Measurements from ENCODE around the gene CLEC9A. TPM values are rescaled to one million over a fixed set of nuclear protein-coding genes. Genes with fewer than 3 reads are reported as not detected.

The CLEC9A gene
- total RNA-seq, 1 donor from 2014 or later, result not detected

DNA sequence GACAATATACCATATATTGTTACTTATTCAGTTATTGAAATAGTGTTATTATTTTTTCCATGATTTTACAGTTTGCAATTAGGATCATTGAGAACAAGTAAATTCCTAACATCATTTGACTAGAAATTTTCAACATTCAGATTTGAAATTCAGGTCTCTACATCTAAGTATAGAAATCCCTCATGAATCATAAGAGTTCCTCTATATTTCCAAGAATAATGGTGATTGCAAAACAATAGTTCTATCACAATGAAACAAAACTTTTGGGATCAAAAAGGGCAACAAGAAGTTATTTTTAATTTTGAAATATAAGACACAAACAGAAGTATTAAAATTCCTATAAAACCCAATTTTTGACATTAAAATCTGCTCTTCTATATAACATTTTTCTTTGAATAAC, 57.5 kb downstream of the CLEC9A start:
- TF ChIP-seq, protein P1, sequence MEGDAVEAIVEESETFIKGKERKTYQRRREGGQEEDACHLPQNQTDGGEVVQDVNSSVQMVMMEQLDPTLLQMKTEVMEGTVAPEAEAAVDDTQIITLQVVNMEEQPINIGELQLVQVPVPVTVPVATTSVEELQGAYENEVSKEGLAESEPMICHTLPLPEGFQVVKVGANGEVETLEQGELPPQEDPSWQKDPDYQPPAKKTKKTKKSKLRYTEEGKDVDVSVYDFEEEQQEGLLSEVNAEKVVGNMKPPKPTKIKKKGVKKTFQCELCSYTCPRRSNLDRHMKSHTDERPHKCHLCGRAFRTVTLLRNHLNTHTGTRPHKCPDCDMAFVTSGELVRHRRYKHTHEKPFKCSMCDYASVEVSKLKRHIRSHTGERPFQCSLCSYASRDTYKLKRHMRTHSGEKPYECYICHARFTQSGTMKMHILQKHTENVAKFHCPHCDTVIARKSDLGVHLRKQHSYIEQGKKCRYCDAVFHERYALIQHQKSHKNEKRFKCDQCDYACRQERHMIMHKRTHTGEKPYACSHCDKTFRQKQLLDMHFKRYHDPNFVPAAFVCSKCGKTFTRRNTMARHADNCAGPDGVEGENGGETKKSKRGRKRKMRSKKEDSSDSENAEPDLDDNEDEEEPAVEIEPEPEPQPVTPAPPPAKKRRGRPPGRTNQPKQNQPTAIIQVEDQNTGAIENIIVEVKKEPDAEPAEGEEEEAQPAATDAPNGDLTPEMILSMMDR (conservative IDR thresholded peaks at IDR 0.05; ENCODE audit: low read depth, low read length), result no peak
- no peak overlapping the region for H3K4me3 ChIP-seq (ENCODE audit: low read depth, low read length)
- no peak for DNase-seq (ENCODE audit: low read depth)

- TF ChIP-seq, protein P1 (conservative IDR thresholded peaks at IDR 0.05; ENCODE audit: low read depth, low read length), result no peak
- no peak for DNase-seq (ENCODE audit: low read depth)
- H3K4me3 ChIP-seq (ENCODE audit: low read depth, low read length), result no peak overlapping the region
Measured at GRCh38 chr12:10088955-10089900, 58.7 kb downstream of the CLEC9A start.

- TF ChIP-seq, protein P1 (conservative IDR thresholded peaks at IDR 0.05; ENCODE audit: low read depth, low read length), result no peak
- H3K4me3 ChIP-seq (ENCODE audit: low read depth, low read length), result no peak overlapping the region
- DNase-seq (ENCODE audit: low read depth), result no peak
Measured at GRCh38 chr12:10094646-10095395, 64.3 kb downstream of the CLEC9A start.

GRCh38 chr12:10095971-10096370, 65.5 kb downstream of the CLEC9A start:
- no peak overlapping the region for H3K4me3 ChIP-seq (ENCODE audit: low read depth, low read length)
- no peak for DNase-seq (ENCODE audit: low read depth)
- TF ChIP-seq, protein P1 (conservative IDR thresholded peaks at IDR 0.05; ENCODE audit: low read depth, low read length), result no peak

DNA sequence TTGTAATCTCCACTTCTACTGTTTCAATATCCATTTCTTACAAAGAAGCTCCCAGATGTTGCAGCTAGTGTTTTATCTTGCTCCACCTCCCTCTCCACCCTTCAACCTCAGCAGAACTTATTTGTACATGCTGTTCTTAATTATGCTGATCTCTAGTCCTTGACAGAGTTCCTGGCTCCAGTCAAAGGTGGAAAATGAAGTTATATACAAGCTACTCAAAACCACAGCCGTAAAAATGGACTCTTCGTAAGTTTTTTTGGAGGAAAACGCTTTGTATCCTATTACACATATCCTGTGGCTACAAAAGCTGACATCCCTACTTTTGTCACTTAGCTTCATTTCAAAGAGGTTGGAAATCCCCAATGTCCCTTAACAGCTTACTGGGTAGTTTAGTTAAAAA, 67.0 kb downstream of the CLEC9A start:
- H3K4me3 ChIP-seq (ENCODE audit: low read depth, low read length), result no peak overlapping the region
- TF ChIP-seq, protein P1 (conservative IDR thresholded peaks at IDR 0.05; ENCODE audit: low read depth, low read length), result no peak
- no peak for DNase-seq (ENCODE audit: low read depth)

GRCh38 chr12:10098791-10099190, 68.3 kb downstream of the CLEC9A start, which contains the start of gene CLEC1A:
Gene CLEC1A (minus strand): TSS chr12:10098985. CDS start chr12:10098922, 63 bp downstream.
- no peak for DNase-seq (ENCODE audit: low read depth)
- no peak within 1 kb of the TSS for H3K4me3 ChIP-seq (ENCODE audit: low read depth, low read length)
- TF ChIP-seq, protein P1 (conservative IDR thresholded peaks at IDR 0.05; ENCODE audit: low read depth, low read length), result no peak
